Epithelial cell of prostate (primary cell): ENCODE results near the gene FOXR2.

Experiments
- DNase-seq: peaks from one replicate; pipeline ENCODE4 v3.0.0-alpha.2; 2011; ENCODE audit warnings: low read depth, low spot score
- H3K27ac ChIP-seq: fragments of 450-650 bp; 2 replicates; pipeline ENCODE4 v1.5.1; 2017; ENCODE audit warnings: mild to moderate bottlenecking

The FOXR2 gene

DNA sequence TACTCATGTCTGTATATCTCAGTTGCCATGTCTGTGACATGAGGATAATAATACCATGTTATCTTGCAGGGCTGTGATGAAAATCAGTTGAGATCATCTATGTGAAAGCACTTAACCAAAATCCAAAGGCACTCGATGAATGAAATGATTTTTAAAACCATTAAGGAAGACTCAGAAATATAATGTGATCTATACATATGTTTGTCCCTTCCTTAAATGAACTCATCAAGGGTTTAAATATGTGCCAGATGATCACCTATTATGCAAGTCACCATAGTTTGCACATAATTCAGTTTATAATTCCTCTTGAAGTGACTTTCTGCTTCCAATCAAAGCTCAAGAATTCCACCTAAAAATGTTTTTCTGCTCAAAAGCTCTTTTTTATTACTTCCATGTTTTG is at the start of gene FOXR2:
TSS of gene FOXR2 (plus strand) at position 301 of the 400 bp plus-strand sequence. CDS start 312 bp downstream, outside the sequence.
- no peak within 1 kb of the TSS for H3K27ac ChIP-seq
- no peak for DNase-seq

GRCh38 chrX:55579115-55579514 is 44.1 kb upstream of the FOXR2 start:
- no peak for DNase-seq
- H3K27ac ChIP-seq: no peak overlapping the region

DNA sequence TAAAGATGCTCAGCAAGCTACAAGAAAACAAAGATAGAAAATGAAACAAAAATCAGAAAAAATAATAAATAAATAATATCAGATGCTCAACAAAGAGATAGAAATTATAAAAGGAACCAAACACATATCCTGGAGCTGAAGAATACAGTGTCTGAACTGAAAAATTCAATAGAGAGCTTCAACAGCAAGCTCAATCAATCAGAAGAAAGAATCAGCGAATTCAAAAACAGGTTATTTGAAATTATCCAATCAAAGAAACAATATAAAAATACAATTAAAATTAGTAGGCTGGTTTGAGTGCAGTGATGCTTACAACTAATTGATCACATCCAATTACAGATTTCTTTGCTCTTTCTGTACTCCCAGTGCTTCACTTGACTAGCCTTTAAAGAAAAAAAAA is 40.8 kb upstream of the FOXR2 start:
- DNase-seq: no peak
- no peak overlapping the region for H3K27ac ChIP-seq

GRCh38 chrX:55593296-55593695 is 29.9 kb upstream of the FOXR2 start:
- H3K27ac ChIP-seq: no peak overlapping the region
- DNase-seq: no peak

DNA sequence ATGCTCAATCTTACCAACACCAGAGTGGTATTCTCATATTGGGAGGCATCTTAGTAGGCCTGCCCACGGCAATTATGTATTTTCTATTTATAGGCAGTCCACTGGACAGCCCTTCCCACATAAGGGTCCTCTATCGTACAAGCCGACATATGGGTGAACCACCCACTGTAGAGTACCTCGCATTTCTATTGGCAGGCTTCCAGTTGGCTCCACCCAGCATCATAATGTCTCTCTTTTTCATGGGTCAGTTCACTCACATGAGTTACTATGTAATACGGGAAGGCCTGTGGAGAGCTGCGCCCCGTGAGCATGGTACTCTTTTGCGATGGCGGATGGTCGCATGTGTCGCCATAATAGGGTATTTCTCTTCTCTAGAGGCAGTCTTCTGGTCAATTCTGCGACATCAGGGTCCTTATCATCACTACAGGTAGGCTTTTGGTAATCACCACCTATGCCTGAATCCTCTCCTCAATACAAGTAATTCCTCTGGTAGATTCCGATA is 29.4 kb upstream of the FOXR2 start:
- DNase-seq: no peak
- no peak overlapping the region for H3K27ac ChIP-seq

- no peak for DNase-seq
- H3K27ac ChIP-seq: no peak overlapping the region
Measured at GRCh38 chrX:55598333-55598732, 24.9 kb upstream of the FOXR2 start.

DNA sequence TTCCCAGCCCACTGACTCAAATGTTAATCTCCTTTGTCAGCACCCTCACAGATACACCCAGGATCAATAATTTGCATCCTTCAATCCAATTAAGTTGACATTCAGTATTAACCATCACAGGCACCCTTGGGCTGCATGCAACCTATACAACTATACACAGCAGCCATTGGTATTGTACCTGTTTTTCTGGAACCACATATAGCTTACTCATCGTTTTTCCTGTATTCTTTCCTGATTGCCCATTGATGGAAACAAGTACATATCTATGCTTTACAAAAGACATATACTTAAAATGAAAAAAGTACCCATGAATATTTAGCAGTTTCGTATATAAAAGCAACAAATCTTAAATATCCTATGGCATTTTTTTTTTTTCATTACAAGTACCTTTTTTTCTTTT is 3.7 kb upstream of the FOXR2 start:
- DNase-seq: no peak
- H3K27ac ChIP-seq: no peak overlapping the region

GRCh38 chrX:55624403-55624802 is 1.2 kb downstream of the FOXR2 start:
- no peak overlapping the region for H3K27ac ChIP-seq
- DNase-seq: no peak

- no peak for DNase-seq
- H3K27ac ChIP-seq: no peak overlapping the region
Measured at GRCh38 chrX:55636109-55636508, 12.9 kb downstream of the FOXR2 start.

DNA sequence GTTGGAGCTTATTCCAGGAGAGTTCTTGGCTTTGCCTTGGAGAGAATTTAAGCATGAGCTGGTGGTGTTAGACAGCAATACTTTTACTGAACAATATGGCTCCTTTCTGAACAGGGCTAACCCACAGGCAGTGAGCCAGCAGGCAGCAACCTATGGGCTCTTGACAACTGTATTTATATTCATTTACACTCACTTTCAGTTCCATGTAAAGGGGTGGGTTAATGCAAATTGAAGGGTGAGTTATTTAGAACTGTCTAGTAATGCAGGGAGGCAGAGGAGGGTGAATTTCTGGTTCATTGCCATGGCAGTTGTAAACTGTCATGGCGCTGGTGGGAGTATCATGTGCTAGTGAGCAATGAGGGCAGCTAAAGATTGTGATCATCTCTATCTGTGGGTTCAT is 15.7 kb downstream of the FOXR2 start:
- no peak overlapping the region for H3K27ac ChIP-seq
- DNase-seq: no peak

GRCh38 chrX:55640854-55641253 is 17.7 kb downstream of the FOXR2 start:
- H3K27ac ChIP-seq: no peak overlapping the region
- DNase-seq: no peak

GRCh38 chrX:55648434-55648833 is 25.2 kb downstream of the FOXR2 start:
- H3K27ac ChIP-seq: no peak overlapping the region
- no peak for DNase-seq

GRCh38 chrX:55659931-55660330 is 36.7 kb downstream of the FOXR2 start:
- no peak for DNase-seq
- no peak overlapping the region for H3K27ac ChIP-seq

DNA sequence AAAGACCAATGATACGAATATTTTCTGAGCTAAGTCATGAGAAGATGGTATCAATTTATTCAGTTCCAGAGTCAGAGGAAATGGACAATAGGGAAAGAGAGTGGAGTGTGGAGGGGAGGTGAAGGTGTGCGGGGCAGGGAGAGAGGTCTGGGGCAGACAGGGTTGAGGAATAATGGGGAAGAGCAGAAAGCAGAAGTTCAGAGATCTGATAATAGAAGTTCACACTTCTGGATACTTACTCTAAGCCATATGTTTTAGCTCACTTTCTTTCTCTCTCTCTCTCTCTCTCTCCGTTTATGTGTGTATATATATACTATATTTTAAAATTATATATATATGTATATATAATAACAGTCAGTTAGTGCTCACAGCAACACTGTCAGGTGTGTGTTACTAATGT is 40.4 kb downstream of the FOXR2 start:
- H3K27ac ChIP-seq: no peak overlapping the region

GRCh38 chrX:55668084-55668483 is 44.9 kb downstream of the FOXR2 start:
- no peak overlapping the region for H3K27ac ChIP-seq
- no peak for DNase-seq

More for the DNA sequence above, 40.4 kb downstream of the FOXR2 start:
- DNase-seq: no peak
